Brain microvascular endothelial cell (primary cell): Measurements from ENCODE around the gene FBXL17.

ENCODE experiments used
- DNase-seq: peaks from one replicate; pipeline ENCODE4 v3.0.0-alpha.2; 2020
- H3K27ac ChIP-seq: fragments of 250-450 bp; sonication (Bioruptor Pico); 2 replicates; pipeline ENCODE4 v1.5.1; 2020; ENCODE audit warnings: mild to moderate bottlenecking, moderate library complexity
- H3K27me3 ChIP-seq: fragments of 250-450 bp; sonication (Bioruptor Pico); replicated peaks from 2 replicates; pipeline ENCODE4 v1.5.1; 2020; ENCODE audit warnings: mild to moderate bottlenecking
- H3K36me3 ChIP-seq: fragments of 250-450 bp; sonication (Bioruptor Pico); replicated peaks from 2 replicates; pipeline ENCODE4 v1.5.1; 2020; ENCODE audit warnings: mild to moderate bottlenecking
- H3K4me3 ChIP-seq: 2 replicates; pipeline ENCODE4 v1.5.1; 2011; ENCODE audit warnings: low read depth, mild to moderate bottlenecking, control low read depth, low read length, moderate library complexity
- in situ Hi-C: cut with HindIII; loops from 2 replicates; pipeline ENCODE4 v1.10.0; 2017; ENCODE audit warnings: low sequenced_read_pairs, low pct_ligation_motif_present
- TF ChIP-seq, protein P1 (sequence below): IDR thresholded peaks from 2 replicates; pipeline ENCODE4 v1.5.1; 2011; ENCODE audit warnings: low read depth, mild to moderate bottlenecking, moderate library complexity, low read length, control low read depth, inconsistent platforms; ENCODE audit errors: missing control alignments

FBXL17 gene

GRCh38 chr5:107853696-107854095 lies 528.2 kb downstream of the FBXL17 start:
- Histone ChIP-seq H3K4me3 (no peak overlapping the region), H3K36me3 (no peaks in the 10 kb centered on the region), H3K27ac (no peak overlapping the region), H3K27me3 (no peaks in the 10 kb centered on the region)
- no peak for DNase-seq
- in situ Hi-C loops = no loop called here
- TF ChIP-seq, protein P1, sequence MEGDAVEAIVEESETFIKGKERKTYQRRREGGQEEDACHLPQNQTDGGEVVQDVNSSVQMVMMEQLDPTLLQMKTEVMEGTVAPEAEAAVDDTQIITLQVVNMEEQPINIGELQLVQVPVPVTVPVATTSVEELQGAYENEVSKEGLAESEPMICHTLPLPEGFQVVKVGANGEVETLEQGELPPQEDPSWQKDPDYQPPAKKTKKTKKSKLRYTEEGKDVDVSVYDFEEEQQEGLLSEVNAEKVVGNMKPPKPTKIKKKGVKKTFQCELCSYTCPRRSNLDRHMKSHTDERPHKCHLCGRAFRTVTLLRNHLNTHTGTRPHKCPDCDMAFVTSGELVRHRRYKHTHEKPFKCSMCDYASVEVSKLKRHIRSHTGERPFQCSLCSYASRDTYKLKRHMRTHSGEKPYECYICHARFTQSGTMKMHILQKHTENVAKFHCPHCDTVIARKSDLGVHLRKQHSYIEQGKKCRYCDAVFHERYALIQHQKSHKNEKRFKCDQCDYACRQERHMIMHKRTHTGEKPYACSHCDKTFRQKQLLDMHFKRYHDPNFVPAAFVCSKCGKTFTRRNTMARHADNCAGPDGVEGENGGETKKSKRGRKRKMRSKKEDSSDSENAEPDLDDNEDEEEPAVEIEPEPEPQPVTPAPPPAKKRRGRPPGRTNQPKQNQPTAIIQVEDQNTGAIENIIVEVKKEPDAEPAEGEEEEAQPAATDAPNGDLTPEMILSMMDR = no peak

DNA sequence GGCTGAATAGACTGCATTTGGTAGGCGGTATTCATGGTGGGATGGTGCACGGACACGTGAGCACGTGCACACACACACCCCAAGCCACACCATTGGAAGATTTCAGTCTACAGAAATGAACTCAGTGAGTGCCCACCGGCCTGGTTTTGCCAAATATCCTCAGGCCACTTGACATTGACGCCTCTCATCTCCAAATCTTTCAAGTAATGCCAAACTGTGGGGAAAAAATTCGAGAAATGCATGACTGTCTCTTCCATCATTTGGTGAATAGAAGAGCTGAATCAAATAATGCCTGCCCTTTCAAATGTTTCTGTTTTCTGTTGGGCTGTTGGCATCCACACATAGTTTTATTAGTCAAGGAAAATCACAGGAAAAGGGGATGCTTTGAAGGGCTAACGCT lies 528.9 kb downstream of the FBXL17 start:
- Histone ChIP-seq H3K27ac (no peak overlapping the region), H3K36me3 (no peaks in the 10 kb centered on the region), H3K4me3 (no peak overlapping the region), H3K27me3 (no peaks in the 10 kb centered on the region)
- TF ChIP-seq, protein P1 = no peak
- no peak for DNase-seq
- in situ Hi-C loops = no loop called here

DNA sequence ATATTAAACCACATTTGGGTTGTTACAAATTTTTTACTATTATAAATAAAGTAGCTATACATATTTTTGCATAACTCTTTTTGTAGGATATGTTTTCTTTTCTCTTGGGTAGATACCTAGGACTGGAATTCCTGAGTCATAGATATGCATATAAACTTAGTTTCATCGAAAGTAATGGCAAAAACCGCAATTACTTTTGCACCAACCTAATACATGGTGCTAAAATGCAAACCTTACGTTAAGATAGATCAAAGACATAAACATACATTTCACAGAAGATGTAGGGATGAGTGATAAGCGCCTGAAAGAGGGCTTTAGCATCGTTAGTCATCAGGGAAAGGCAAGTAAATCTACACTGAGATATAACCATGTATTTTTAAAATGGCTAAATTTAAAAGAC lies 532.8 kb downstream of the FBXL17 start:
- H3K27ac ChIP-seq = no peak overlapping the region
- no peaks in the 10 kb centered on the region for H3K27me3 ChIP-seq
- DNase-seq = no peak
- H3K4me3 ChIP-seq = no peak overlapping the region
- TF ChIP-seq, protein P1 = no peak
- H3K36me3 ChIP-seq = no peaks in the 10 kb centered on the region
- in situ Hi-C loops = no loop called here

DNA sequence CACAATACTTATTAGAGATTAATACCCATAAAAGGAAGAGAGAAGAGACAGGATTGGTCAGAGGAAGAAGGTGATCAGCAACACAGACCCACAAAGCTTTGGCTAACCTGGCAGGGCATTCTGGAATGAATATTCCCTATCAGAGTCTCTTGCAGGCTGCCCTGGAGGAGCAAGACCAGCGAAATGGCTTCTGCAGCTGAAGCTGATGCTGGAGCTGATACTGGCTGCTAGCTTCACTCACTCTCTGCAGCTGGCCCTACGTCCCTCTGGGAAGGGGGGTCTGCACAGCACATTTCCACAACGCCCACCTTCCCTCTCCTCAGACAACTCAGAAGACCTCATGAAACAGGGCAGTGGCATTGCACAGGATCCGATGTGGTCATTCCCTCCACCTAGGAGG lies 541.3 kb downstream of the FBXL17 start:
- in situ Hi-C loops = no loop called here
- H3K4me3 ChIP-seq = no peak overlapping the region
- no peaks in the 10 kb centered on the region for H3K27me3 ChIP-seq
- H3K36me3 ChIP-seq = no peaks in the 10 kb centered on the region
- no peak overlapping the region for H3K27ac ChIP-seq
- no peak for DNase-seq
- TF ChIP-seq, protein P1 = no peak

DNA sequence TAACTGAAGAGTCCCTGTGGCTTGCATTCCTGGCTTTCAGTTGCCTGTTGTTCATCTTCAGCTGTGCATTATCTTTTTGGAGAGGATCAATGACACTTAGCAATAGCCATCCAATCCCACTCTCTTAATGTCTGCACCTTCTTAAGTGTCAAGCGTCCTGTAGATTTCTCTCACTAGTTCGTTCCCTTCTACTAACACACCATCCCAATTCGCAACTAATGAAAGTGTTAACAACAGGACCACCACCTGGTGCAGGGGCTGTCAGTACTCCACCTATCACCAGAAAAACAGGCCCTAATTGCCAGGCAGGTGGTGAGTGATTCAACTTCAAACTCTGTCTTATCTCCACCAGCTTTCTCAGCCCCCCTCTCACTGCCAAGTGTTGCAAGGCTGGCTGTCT lies 541.7 kb downstream of the FBXL17 start:
- TF ChIP-seq, protein P1 = no peak
- no peak overlapping the region for H3K27ac ChIP-seq
- no peaks in the 10 kb centered on the region for H3K27me3 ChIP-seq
- no peak overlapping the region for H3K4me3 ChIP-seq
- no peak for DNase-seq
- H3K36me3 ChIP-seq = no peaks in the 10 kb centered on the region
- in situ Hi-C loops = no loop called here

GRCh38 chr5:107835096-107835495 lies 546.8 kb downstream of the FBXL17 start:
- H3K27me3 ChIP-seq = no peaks in the 10 kb centered on the region
- in situ Hi-C loops = no loop called here
- DNase-seq = no peak
- H3K27ac ChIP-seq = no peak overlapping the region
- H3K36me3 ChIP-seq = no peaks in the 10 kb centered on the region
- TF ChIP-seq, protein P1 = no peak
- H3K4me3 ChIP-seq = no peak overlapping the region
